Stimulated activated CD8-positive, alpha-beta memory T cell treated with anti-CD3 and anti-CD28 coated beads, Interleukin-7, amount 100 ng/mL, for 4 hours (primary cell): ENCODE measurements around the gene MED13L.

Experiments used
- DNase-seq, 2 donors: peaks; one replicate each; pipeline ENCODE4 v3.0.0-alpha.2; 2020; ENCODE audit warnings: low read depth in 2 of 2

The MED13L gene

DNA sequence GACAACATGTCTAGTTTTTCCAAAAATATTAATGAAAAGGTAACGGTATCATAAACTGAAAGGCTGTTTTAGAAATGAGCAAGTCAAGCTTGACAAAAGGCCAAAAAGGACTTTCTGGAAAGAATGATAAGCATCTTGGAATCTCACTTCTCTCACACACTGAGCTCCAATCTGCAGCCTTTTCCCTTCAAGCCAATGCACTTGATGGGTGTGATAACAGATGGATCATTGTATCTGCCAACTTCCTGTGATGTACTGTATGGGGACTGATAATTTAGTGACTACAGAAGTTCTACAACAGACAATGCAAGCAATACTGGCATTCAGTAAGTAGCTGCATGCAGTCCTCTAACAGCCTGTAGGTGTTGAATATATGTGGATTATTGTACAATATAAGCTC, 147.1 kb downstream of the MED13L start:
- no peak for DNase-seq

DNA sequence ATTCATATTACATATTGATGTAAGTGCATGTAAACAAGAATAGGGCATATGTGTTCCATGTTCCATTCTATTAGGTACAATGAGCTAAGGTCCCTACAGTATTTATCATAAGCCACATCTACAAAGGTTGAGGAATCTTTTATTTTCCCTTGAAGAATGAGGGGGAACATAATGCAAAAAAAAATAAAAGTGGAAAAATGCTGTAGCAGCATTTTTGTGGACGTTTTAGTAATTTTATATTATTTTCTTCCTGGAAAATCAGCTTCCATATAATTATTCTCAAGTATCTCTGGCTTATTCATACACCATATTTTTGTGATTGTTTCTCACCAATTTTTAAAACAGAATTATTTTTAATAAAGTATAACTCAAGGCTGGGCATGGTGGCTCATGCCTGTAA, 148.7 kb downstream of the MED13L start:
- DNase-seq, result no peak

DNA sequence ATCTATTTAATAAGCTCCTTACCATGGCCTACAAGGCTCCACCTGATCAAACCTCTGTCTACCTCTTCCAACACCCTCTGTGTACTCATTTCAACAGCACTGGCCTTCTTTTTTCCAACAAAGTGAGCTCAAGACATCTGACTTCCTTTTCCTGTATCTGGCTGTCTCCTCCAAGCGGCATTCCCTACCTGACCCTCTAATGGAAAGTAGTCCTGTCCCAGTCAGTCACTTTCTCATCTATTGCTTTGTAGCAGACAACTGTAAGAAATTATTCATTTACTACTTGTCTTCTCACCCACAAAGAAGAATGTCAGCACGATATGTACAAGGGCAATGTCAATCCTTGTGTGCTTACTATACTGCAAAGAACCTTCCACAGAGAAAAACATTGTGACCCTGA, 149.6 kb downstream of the MED13L start:
- DNase-seq, result no peak

DNA sequence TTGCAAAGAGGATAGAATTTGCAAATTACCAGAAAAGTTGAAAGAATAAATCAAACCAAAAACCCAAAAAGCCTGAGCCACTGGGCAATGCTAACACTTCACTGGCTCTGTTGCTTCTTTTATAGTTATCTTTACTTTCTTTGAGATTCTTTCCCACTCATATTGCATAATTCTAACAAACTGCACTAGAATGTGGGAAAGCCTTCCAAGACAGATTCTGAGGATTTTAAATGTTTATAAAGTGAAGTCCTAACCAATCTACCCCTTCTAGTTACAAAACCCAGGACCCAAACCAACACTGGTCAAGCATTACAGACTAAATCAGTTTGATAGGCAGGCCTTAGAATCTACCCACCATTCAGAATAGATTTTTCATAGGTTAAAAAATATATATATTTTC, 150.9 kb downstream of the MED13L start:
- DNase-seq, result no peak

DNA sequence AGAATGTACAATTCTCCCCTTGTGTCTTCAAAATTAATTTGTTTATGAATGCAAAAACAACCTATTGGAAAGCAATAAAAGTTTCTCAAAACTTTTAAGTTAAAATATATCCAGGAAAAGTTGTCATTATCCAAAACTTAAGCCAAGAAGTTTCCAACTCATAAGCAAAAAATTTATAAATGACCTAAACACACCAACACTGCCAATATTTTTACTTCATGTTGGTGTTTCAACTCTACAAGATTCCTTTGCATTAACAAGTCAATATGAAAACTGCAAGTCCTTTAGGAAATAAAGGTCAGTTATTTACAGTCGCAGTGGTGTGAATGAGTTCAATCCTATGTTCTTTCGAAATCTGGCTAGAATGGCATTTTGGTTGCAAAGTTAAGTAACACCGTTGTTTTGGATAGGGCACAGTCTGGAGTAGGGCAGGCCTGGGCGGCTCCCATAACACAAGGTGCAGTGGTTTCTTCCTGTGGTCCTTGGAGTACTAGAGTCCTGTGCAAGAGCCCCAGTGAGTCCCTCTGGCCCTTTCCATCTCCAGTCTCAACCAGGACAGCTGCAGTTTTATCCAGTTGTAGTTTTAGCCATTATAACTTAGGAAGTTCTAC, 151.4 kb downstream of the MED13L start:
- DNase-seq, result no peak

DNA sequence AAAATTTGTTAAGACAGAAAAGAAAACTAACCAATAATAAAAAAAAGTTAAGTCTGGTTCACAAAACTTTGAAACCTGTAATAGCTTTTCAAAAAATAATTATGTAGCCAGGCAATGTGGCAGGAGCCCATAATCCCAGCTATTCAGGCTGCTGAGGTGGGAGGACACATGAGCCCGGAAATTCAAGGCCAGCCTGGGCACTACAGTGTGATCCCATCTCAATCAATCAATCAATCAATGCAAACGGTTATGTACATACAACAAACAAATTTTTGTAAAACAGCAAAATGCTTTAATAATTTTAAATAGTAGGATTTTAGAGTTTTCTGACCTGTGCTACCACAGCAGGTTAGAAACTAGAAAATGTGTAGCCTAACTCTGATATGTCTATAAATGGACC, 152.4 kb downstream of the MED13L start:
- no peak for DNase-seq

DNA sequence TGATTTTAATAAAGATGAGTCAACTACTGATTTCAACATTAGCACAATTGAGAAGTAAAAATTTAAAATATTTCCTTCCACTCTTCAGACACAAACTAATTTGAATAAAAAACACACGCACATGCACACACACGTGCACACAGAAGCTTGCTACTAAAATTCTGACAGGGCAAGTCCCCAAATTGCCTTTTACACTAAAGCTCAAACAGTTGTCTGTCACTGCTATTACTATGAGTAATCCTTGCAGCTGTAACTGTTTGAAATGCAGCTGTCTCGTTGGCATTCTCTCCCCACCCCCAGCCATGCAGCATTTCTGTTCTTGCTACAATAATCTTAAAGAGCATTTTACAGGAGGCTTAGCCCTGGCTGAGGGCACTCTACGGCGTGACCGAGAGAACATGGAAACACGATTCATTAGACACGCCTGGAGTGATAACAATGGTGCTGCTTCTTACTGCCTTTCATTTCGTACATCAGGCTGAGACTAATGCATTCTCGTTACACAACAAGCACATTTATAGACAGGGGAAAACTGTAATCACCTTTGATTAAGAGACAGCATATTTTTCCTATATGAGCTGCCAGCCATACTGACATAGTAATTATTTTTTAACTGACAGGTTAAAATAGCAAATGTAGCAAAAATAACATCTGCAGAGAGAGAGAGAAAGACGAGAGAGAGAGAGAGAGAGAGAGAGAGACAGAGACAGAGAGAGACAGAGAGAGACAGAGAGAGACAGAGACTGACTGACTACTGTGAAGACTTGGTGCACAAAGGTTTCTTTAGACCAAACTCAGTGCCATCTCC, 153.8 kb downstream of the MED13L start:
- peak in 1 of 2 donors; percentile 11 for DNase-seq

DNA sequence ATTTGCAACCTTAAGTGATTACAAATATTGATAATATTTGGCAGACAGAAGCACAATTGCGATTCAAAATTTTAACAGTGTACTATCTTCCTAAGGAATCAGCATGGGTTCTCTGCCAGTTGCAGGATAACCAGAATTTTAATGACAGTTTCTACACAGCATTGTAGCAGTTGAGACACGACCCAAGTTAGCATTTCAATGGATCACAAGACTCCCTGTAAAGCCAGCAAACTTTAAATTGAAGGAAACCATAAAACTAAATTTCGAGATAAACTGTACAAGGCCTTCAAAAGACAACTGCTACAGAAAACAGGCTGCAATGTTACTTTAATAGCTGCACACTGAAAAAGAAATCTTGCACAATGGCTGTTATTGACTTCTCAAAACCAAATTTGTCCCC, 154.9 kb downstream of the MED13L start:
- no peak for DNase-seq

DNA sequence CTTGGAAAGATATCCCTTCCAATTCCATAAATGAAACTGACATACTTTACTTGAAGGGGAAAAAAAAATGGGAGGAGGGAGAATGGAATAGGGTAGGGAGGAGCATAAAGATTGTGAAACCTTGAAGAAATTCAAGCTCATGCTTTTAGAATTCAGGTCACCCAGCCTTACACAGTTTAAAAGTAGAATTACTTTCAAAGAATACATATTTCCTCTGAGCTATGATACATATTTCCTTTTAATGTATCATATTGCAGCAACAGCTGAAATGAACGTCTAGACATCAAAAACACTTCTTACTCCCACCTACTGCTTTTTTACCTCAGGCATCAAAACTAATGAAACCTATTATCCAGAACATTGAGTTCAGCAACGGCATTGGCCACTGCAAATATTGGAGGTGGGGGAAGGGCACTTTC, 156.0 kb downstream of the MED13L start:
- no peak for DNase-seq

DNA sequence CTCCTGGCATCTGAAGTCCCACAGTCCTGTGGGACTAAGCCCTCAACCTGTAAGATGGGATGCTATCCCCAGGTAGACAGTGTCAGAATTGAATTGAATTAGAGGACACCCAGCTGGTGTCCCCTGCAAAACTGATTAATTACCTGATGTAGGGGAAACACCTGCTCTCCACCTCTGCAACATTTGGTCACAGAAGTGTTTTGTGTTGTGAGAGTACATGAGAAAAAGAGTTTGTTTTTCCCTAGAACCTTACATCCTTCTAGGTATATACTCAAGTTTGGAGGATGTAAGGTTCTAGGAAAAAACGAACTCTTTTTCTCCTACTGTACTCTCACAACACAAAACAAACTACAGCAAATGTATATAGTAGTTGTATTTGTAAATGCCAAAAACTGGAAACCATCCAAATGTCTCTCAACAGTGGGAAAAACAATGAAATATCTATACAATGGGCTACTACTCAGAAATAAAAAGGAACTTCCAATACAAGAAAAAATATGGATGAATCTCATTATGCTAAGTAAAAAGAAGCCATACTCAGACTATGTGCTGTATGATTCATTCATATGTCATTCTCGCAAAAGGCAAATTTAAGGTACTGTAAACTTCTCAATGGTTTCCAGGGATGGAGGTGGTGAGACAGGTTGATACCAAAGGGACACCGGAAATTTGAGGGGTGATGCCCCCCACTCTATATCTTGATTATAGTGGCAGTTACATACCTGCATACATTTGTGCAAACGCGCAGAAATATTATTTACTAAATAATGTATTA, 160.7 kb downstream of the MED13L start:
- DNase-seq, result no peak

DNA sequence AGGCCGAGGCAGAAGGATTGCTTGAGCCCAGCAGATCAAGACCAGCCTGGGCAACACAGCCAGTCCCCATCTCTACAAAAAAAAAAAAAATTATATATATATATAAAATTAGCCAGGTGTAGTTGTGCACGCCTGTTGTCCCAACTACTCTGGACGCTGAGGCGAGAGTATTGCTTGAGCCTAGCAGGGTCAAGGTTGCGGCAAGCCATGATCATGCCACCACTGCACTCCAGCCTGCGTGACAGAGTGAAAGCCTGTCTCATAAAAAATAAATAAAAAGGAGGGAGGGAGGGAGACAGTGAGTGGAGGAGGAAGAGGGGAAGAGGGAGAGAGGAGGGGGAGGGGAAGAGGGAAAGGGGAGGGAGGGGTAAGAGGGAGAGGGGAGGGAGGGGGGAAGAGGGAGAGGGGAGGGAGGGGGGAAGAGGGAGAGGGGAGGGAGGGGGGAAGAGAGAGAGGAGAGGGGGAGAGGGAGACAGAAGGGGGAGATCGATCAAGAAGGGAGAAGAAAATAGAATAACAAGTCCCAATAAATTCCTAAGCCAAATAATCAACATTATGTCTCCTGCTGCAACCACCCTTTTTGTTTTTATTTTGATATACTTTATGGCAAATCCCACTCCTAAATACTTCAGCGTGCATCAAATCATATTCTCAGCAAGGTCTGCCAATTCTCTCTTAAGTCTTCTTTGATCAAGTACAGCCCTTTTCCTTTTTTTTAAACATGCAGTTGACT, 163.9 kb downstream of the MED13L start:
- DNase-seq, result no peak

DNA sequence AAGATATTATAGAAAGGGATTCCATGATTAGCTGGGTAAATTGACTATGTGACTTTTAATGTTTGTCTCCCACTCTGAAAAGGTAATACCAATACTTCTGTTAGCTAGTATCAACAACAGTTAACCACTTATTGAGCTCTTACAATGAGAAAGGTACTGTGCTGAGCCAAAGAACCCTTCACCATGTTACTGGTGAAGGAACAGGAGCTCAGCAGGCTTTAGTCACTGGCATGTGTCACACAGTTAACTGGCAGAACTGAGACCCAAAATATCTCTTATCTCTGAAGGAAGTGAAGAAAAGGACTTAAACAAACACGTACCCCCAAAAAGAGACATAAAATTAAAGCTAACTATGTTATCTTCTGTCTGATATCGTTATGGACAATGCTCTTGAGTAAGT, 170.6 kb downstream of the MED13L start:
- no peak for DNase-seq

DNA sequence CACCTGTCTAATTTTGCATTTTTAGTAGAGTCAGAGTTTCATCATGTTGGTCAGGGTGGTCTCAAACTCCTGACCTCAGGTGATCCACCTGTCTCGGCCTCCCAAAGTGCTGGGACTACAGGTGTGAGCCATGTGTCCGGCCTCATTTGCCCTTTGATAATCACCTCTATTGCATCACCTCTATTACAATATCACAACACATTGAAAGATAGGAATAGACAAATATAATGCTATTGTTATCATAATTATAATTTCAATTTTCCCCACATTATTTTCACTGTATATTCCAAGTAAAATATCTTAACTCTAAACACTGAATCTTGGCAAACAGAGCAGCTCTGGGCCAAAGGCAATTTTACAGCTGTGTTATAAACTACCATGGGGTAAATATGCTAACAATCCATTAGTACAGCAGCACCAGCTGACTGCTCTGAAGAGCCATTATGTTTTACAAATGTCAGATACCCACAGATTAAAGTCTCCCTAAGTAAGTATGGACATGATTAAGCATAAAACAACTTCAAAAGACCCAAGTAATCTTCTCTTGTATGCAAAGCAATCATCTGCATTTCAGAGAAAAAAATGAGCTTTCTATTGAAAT, 173.2 kb downstream of the MED13L start:
- DNase-seq, result no peak

DNA sequence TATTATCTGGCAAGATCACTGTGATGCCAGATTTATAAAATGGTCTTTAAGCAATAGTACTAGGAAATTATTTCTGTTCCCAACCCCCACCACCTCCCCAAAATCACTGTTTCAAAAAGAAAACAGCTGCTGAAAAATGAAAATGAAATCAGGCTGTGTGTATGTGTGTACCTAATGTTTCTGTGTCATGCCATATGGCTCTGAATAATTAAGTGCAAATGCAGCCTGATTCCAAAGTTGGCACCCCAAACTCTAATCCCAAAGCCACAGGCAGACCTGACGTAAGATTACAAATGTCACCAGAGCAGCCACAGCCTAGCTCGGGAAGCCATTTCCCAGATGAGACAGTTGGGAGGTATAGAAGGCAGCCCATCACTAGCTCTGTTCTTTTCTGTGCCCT, 175.5 kb downstream of the MED13L start:
- no peak for DNase-seq

DNA sequence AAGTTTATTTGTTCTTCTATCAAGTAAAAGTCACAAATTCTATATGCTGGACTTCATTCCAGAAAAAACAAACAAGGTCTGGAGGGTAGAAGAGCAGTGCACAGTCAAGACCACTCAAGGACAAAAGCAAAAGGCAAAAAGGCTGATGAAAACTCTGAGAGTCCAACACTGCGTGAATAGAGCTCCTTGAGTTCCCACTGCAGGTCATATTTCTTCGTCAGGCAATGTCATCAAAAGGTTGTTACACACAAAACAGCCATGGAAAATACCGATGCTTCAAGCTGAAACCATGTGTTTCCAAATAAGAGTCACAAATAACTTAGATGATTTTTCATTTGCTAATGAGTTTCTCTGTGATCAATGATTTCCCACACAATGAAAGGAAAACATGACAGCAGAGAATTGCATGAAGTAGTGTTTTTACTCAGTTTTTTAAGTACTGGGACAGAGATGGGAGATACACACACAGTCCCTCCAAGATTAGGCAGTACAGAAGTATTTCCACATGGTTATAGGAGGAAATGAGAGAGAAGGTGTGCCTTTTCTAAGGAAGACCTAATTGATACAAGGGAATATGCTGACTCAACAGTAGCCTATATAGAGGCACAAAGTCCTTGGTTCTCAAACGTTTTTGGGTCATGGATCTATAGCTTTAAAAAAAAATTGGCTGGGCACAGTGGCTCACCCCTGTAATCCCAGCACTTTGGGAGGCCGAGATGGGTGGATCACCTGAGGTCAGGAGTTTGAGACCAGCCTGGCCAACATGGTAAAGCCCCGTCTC, 177.7 kb downstream of the MED13L start:
- no peak for DNase-seq

DNA sequence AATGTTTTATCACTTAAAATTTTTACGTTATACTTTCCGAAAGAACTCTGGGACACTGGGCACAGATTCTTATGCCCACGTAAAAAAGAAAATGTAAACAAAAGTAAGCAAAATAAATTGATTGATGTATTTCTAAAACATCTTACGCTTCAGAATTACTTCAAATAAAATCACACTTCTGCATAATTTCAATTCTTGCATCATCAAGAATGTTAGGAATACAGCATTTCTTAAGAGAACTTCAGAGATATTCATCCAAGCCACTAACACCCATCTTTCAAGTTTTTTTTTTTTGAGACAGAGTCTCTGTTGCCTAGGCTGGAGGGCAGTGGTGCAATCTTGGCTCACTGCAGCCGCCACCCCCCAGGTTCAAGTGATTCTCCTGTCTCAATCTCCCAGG, 180.6 kb downstream of the MED13L start:
- no peak for DNase-seq

DNA sequence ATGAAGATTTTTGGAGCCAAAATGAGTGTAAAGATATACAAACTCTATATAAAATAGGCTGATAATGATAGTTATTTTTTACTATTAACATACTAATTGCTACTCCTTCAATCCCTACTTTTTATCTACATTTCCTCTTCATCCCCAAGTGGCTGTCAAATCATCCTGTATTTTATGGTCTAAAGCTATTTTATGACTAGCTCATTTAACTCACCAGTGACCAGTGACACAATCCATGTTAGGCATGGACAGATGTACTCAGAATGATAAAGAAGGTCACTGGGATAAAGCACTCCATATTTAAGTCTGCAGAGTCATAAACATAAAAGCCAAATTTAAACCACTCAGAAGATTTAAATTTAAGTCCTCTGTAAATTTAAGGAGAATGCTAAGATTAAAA, 183.0 kb downstream of the MED13L start:
- no peak for DNase-seq

DNA sequence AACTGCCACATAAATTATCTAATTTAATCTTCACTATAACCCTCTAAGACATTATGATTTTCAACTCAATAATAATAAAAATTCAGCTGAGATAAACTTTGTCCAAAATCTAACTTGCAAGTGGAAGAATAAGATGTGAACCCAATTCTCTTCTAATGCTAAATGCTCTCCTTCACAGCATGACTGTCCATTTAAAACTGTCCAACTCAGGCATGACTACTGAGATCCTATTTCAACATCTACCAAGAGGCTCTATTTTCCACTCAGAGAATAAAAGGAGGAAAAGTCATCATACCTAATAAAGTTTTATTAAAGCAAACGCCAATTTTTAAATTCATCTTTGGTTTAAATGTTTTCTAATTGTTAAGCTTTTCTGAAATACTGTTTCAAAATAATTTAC, 183.6 kb downstream of the MED13L start:
- DNase-seq, result no peak

DNA sequence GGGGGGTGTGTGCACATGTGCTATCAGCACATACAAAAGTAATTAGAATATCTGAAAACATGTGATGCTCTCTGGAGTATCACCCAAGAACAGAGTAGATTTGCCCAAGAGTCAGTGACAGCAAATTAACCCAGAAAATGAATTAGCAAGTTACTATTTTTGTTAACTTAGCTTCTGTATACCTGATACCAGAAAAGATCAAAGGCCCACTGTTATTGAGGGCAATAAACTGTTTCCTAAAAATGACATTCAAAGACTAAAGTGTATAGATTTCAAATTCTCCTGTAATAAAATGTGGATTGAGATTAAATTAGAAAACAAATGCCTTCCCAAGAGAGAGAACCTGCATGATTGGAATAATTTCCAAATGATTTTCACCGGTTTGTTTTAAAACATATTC, 184.7 kb downstream of the MED13L start:
- DNase-seq, result no peak

DNA sequence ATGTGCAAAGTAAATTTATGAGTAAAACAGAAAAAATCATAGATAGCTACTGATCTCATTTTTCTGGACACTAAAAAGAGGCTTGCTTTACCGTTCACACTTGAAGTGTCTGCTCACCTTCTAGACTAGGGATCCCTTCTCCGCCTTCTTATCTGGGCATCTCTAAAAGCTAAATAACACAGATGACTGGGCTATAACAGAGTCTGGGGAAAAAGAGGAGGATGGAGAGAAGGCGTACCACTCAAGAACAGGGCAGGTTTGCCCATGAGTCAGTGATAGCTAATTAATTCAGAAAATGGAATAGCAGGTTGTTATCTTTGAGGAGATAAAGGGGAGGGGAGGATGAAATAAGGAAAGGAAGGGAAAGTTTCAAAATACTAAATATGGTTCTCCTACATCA, 185.3 kb downstream of the MED13L start:
- no peak for DNase-seq

DNA sequence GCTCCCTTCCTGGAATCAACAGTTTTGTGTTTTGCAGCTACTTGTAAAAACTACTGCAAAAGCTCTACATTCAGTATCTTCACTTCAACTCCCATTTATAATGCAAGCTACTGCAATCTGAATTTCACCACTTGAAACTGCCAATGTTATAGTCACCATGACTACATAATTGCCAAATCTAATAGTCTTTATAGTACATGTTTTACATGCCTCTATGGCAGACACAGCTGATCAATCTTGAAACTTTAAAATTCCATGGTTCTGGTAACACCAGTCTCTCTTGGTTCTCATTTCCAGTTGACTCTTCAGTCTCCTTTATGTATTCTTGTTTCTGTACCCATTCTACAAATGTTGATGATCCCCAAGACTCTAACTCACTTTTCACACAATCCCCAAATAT, 185.9 kb downstream of the MED13L start:
- DNase-seq, result no peak
